Lower leg skin (tissue), 3 donors: Measurements from ENCODE around the gene LMBR1.
"Not testable (repeated sequence)": the region's sequence is repeated elsewhere in the genome, so short reads cannot be mapped to it uniquely, and the experiment has no call there.

Experiments
- CTCF ChIP-seq, 3 donors: fragments of 450-650 bp; IDR thresholded peaks; one replicate each; pipeline ENCODE4 v1.5.1; 2016; ENCODE audit warnings: antibody characterized with exemption in 3 of 3, mild to moderate bottlenecking in 3 of 3, moderate library complexity in 2 of 3
- POLR2A ChIP-seq, 2 donors: fragments of 450-650 bp; IDR thresholded peaks; one replicate each; pipeline ENCODE4 v1.6.1; 2016 to 2017; ENCODE audit warnings: antibody characterized with exemption in 2 of 2, mild to moderate bottlenecking in 1 of 2, moderate library complexity in 1 of 2

- not testable (repeated sequence) for TF ChIP-seq CTCF, POLR2A (IDR thresholded peaks at IDR 0.05)
Measured at GRCh38 chr7:156925821-156926220, 32.8 kb upstream of the LMBR1 start.
